HG02884 (cell line): ENCODE results near the gene PHF2.

Source experiments
- ATAC-seq: cut with Tn5 transposase; IDR thresholded peaks from one replicate; pipeline ENCODE4 v1.9.1; 2021; ENCODE audit warnings: mild to moderate bottlenecking, moderate library complexity; ENCODE audit not compliant: unreplicated experiment

Gene PHF2

DNA sequence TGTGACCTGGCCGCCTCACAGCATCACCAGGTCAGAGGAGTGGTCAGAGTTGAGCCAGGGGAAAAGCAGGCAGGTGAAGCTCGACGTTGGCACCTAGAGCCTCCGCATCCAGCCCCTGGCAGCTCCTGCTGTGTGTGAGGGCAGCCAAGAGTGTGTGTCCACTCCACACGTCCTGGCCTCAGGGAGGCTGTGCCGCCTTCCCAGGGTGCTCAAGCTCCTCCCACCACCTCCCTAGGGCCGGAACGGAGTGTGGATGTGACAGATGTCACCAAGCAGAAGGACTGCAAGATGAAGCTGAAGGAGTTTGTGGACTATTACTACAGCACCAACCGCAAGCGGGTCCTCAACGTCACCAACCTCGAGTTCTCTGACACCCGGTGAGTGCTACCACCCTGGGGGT lies 72.5 kb downstream of the PHF2 start:
- ATAC-seq: no peak

- no peak for ATAC-seq
These were observed 73.4 kb downstream of the PHF2 start for GRCh38 chr9:93649610-93650261.

DNA sequence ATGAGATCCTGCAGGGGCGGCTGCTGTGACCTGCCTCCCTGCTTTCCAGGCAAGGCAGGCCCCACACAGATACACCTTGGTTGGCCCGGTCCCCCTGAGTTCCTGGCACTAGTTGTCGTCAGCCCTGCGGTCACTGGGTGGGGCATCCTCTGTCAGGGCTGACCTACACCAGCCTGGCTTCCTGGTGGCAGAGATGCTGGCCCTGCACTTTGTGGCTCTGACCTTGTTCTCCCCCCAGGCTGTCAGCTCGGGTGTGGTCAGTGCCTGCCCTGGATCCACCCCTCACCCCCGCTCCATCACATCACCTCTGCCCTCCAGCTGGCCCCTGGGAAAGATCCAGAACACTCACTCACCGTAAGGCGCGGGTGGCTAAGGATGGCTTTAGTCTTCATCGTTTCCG lies 74.1 kb downstream of the PHF2 start:
- ATAC-seq: no peak

GRCh38 chr9:93651521-93651950 lies 75.2 kb downstream of the PHF2 start:
- no peak for ATAC-seq

GRCh38 chr9:93652604-93653592 lies 76.5 kb downstream of the PHF2 start:
- ATAC-seq: no peak

DNA sequence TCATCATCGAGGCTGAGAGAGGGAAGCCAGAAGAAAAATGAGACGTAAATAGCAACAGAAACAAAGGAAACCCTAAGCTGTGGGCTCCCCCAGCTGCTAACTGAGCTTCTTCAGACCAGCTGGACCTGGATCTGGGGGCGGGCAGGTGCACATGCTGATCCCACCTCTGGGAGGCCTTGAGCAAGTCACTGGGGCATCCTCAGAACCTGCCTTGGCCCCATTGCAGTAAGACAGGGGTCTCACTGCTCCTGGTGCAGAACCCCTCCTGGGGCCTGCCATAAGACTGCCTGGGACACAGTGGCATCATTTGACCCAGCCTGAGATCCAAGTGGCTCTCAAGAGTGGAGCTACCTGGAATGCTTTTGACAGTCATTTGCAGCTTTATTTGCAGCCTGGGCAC lies 77.4 kb downstream of the PHF2 start:
- no peak for ATAC-seq

DNA sequence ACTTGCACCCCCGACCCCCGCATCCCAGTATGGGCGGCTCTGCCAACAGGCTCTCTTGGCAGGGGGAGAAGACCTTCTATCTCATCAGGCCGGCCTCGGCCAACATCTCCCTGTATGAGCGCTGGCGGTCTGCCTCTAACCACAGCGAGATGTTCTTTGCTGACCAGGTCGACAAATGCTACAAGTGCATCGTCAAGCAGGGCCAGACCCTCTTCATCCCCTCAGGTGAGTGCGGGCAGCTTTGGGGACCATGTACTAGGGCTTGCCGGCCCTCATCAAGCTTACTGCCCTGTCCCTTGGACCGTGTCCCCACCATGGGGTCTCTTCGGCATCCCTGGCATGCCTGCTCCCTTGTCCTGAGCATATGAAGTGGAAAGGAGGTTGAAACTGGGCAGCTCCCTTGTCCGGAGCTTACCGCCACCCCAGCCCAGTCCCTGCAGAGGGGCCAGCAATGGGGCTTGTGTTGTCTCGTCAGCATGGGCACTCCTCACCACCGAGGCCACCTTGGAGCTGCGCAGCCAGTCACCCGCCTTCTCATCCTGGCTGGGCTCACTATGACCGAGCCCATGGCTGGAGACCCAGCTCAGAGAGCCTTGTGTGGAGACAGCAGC lies 78.1 kb downstream of the PHF2 start:
- no peak for ATAC-seq

DNA sequence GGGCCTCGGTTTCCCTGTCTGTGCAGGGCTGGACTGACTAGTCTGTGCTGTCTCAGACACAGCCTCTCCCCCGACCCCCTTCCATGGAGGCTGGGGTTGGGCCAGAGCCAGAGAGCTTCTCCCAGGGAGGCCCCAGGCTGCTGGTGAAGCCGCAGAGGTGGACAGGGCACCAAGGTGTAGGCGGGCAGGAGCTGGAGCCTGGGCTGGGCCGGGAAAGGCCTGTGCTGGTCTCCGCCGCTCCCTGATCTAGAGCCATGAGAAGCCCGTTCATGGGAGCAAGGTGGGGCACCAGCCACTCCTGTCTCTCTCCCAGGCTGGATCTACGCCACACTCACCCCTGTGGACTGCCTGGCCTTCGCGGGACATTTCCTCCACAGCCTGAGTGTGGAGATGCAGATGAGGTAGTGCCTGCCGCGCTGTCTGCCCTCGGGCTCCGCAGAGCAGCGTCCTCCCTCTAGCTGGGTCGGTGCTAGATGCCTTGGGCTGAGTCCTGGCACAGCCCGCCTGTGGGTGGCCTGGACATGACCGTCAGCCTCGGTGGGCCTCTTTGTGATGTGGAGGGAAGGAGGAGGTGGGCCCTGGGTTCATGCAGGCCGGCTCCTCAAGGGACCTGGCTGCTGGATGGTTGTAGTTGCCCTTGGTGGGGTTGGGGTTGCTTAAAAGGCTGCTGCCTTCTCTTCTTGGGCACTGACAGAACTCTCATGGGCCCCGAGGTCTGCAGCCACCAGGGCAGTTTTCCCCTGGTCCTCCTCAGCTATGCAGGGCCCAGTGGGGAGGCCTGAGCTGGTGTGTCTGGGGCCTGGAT lies 79.4 kb downstream of the PHF2 start:
- no peak for ATAC-seq

DNA sequence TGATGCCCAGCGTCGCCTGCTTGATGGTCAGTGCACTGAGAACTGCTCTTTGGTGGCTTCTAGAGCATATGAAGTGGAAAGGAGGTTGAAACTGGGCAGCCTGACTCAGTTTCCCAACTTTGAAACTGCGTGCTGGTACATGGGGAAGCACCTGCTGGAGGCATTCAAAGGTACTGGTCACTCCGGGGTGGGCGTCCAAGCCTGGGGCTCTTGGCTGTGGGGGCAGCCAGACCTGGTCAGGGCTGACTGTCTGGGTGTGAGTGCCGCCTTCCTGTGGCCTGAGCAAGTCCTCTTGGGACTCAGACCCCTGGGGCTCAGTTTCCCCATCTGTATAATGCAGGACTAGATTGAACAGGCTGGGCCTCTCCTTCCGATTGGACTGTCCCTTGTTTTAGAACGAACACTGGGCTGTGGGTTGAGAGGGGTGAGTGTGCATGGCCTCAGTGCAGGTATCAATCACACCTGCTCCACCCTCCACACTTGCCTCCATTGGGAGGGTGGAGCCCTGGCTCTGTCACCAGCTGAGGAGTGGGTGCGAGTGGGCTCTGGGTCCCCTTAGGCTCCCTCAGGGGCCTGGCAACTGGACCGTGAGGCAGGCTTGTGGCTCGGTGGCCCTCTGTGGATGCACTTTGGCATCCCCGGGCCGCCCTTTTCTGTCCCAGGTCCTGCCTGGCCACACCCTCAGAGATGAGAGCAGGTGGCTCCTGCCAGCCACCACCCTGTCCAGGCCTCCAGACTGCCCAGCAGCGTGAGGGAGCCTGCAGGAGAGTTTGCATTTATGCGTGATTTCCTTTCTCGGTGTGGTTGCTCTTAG lies 80.2 kb downstream of the PHF2 start:
- ATAC-seq: no peak

DNA sequence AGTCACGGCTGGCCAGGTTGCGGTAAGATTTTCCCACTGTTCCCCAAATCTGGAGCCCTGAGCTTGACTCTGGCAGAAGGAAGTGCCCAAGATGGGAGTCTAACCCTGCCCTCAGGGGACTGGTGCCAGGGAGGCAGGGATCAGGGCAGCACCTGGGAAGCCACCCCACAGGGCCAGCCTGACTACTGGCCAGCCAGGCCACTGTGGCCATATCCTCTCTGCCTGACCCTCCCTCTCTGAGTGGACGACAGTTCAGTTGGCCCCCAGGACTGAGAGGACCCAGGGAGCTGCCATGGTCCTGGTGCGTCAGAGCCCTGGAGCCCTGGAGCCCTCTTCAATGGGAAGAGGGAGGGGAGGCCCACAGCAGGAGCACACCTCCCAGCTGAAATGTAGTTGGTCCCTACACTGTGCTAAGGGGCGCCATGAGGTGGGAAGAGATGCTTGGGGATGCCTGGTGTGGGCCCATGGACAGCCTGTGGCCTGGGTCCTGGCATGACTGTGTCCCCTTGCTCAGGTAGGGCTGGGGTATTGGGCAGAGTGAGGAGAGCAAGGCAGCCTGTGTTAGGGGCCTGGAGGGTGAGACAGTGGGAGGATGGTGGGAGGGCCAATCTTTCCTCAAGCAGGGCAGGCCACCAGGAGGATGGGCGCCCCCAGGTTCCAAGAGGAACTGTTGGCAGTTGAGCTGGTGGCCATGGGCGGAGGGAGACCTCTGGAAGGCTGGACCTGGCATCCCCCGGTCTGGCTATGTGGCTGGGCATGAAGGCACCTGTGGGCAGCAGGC lies 81.1 kb downstream of the PHF2 start:
- no peak for ATAC-seq

DNA sequence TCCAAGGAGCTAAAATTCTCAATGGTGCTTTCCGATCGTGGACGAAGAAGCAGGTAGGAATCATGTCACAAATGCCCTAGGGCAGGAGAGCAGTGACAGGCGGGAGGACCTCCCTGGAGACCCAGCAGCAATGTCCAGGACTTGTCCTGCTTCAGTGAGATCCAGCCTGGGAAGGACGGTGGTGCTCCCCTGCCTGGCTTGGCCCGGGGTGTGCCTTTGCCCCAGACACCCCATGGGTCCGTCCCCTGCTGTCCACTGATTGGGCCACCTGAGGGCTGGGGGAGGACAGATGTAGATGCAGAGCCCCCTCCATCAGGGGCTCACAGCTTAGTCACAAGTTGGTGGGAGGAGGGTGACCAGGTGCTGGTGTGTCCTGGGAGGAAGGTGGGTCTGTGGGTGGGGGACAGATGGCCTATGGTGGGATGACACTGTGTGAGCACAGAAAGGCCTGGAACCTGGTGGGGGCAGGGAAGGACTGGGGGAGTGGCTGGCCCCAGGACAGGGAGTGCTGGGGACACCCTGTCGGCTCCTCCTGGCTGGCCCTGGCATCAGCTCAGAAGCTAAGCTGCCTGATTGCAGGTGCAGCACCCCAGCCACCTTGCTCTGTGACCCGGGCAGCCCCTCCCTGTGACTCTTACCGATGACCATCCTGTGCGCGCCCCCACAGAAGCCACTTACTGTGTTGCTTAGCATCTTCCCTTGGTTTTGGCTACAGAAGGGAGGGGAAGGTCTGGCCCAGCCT lies 82.0 kb downstream of the PHF2 start:
- ATAC-seq: no peak

- ATAC-seq: no peak
These were observed 82.9 kb downstream of the PHF2 start for GRCh38 chr9:93659044-93659836.

- ATAC-seq: no peak
These were observed 83.4 kb downstream of the PHF2 start for GRCh38 chr9:93659837-93660177.

- no peak for ATAC-seq
These were observed 84.1 kb downstream of the PHF2 start for GRCh38 chr9:93660352-93661046.

DNA sequence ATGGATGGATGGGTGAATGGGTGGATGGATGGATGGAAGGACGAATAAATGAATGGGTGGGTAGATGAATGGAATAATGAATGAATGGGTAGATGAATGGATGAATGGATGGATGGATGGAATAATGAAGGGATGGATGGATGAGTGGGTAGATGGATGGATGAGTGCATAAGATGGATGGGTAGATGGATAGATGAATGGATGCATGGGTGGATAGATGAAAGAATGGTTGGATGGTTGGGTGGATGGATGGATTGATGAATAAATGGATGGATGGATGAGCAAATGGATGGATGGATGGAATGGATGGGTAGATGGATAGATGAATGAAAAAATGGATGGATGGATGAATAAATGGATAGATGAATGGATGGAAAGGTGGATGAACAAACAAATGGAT lies 85.2 kb downstream of the PHF2 start:
- ATAC-seq: no peak

DNA sequence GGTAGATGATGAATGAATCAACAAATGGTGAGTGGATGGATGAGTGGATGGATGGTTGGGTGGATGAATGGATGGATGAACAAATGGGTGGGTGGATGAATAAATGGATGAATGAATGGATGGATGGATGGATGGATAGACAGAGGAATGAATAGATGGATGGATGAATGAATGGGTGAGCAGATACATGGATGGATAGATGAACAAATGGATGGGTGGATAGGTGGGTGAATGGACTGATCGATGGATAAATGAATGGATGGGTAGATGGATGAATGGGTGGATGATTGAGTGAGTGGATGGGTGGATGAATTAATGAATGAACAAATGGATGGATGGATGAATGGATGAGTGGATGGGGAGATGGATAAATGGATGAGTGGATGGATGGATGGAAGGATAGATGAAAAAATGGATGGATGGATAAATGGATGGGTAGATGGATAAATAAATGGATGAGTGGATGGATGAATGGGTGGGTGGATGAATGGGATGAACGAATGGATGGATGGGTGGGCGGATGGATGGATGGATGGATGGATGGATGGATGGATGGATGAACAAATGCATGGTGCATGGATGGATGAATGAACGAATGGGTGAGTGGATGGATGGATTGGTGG lies 85.7 kb downstream of the PHF2 start:
- ATAC-seq: no peak
